ENCODE measurements around the gene EPHX1.

DNA sequence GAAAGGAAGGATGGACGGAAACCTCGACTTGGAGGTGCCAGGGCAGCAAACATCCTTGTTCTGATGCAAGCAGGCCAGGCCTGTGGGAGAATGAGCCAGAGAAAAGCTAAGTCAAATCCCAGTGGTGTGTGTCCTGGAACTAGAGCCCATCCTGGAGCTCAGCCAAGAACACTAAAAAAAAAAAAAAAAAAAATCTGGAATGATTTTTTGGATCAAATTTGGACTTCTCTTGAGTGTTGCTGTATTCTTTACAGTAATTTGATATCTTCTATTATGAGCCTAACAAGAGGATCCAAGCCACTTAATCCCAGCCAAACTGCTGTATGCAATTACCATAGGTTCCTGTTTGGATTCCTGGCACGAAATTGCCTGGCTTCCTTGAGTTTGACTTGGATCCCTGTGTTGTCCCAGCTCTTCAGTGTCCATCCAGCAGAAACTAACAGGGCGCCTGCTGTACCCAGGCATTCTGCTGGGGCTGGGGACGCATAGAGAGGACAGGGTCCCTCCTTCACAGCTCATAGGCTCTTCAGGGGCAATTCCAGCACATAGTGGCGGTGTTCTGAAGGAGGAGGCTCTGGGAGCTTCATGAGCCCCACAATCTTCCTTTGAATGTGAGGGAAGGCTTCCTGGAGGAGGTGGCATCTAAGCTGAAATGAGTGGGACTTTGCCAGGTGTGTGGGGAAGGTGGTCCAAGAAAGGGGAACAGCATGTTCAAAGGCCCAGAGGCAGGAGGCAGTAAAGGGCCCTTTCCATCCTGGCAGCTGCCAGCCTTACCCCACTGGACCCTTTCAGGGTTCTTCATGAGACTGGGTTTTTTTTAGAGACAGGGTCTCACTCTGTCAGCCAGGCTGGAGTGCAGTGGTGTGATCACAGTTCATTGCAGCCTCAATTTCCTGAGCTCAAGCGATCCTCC, 24.7 kb downstream of the EPHX1 start:
- TF ChIP-seq CTCF (IDR thresholded peaks at IDR 0.05; ENCODE audit: low read depth, low read length, missing input control) (no peak), SP1 (IDR thresholded peaks at IDR 0.05) (no peak), RXRA (IDR thresholded peaks at IDR 0.05) (no peak), FOXA1 (IDR thresholded peaks at IDR 0.05) (no peak), EGR1 (IDR thresholded peaks at IDR 0.05; ENCODE audit: low read depth in 2 of 2) (no peak), YY1 (IDR thresholded peaks at IDR 0.05) (no peak), RAD21 (IDR thresholded peaks at IDR 0.05) (peak in 1 of 2 donors; percentile 18), TAF1 (conservative IDR thresholded peaks at IDR 0.05) (no peak), GABPA (IDR thresholded peaks at IDR 0.05 in 1 of 2, conservative IDR thresholded peaks at IDR 0.05 in 1 of 2) (no peak), HNF4A (conservative IDR thresholded peaks at IDR 0.05) (no peak)
- TF ChIP-seq, protein P1, sequence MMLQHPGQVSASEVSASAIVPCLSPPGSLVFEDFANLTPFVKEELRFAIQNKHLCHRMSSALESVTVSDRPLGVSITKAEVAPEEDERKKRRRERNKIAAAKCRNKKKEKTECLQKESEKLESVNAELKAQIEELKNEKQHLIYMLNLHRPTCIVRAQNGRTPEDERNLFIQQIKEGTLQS (IDR thresholded peaks at IDR 0.05), result no peak
- TF ChIP-seq, protein P2, sequence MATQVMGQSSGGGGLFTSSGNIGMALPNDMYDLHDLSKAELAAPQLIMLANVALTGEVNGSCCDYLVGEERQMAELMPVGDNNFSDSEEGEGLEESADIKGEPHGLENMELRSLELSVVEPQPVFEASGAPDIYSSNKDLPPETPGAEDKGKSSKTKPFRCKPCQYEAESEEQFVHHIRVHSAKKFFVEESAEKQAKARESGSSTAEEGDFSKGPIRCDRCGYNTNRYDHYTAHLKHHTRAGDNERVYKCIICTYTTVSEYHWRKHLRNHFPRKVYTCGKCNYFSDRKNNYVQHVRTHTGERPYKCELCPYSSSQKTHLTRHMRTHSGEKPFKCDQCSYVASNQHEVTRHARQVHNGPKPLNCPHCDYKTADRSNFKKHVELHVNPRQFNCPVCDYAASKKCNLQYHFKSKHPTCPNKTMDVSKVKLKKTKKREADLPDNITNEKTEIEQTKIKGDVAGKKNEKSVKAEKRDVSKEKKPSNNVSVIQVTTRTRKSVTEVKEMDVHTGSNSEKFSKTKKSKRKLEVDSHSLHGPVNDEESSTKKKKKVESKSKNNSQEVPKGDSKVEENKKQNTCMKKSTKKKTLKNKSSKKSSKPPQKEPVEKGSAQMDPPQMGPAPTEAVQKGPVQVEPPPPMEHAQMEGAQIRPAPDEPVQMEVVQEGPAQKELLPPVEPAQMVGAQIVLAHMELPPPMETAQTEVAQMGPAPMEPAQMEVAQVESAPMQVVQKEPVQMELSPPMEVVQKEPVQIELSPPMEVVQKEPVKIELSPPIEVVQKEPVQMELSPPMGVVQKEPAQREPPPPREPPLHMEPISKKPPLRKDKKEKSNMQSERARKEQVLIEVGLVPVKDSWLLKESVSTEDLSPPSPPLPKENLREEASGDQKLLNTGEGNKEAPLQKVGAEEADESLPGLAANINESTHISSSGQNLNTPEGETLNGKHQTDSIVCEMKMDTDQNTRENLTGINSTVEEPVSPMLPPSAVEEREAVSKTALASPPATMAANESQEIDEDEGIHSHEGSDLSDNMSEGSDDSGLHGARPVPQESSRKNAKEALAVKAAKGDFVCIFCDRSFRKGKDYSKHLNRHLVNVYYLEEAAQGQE (IDR thresholded peaks at IDR 0.05), result no peak
- TF ChIP-seq, protein P3, sequence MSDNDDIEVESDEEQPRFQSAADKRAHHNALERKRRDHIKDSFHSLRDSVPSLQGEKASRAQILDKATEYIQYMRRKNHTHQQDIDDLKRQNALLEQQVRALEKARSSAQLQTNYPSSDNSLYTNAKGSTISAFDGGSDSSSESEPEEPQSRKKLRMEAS (IDR thresholded peaks at IDR 0.05), result no peak

Measured in liver (tissue), 3 donors.